ENCODE measurements around the gene AOPEP.

DNA sequence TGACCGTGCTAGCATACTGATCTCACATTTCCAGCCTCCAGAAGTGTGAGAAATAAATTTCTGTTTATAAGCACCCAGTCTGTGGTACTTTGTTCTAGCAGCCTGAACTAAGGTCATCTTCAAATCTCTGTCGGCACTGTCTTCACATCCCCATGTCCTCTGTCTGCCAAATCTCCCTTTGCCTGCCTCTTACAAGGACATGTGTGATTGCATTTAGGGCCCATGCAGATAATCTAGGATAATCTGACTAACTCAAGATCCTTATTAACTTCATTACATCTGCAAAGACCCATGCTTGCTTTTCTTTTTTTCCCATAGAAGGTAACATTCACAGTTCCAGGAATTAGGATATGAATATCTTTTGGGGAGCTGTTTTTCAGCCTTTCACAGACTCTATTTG is 132.7 kb downstream of the AOPEP start:
- TF ChIP-seq, protein P1, sequence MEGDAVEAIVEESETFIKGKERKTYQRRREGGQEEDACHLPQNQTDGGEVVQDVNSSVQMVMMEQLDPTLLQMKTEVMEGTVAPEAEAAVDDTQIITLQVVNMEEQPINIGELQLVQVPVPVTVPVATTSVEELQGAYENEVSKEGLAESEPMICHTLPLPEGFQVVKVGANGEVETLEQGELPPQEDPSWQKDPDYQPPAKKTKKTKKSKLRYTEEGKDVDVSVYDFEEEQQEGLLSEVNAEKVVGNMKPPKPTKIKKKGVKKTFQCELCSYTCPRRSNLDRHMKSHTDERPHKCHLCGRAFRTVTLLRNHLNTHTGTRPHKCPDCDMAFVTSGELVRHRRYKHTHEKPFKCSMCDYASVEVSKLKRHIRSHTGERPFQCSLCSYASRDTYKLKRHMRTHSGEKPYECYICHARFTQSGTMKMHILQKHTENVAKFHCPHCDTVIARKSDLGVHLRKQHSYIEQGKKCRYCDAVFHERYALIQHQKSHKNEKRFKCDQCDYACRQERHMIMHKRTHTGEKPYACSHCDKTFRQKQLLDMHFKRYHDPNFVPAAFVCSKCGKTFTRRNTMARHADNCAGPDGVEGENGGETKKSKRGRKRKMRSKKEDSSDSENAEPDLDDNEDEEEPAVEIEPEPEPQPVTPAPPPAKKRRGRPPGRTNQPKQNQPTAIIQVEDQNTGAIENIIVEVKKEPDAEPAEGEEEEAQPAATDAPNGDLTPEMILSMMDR (IDR thresholded peaks at IDR 0.05; ENCODE audit: low read length) = no peak
- no peak for TF ChIP-seq EZH2 (IDR thresholded peaks at IDR 0.05; ENCODE audit: borderline replicate concordance, low read length)

Data from OCI-LY1 (cell line).